Breast epithelium (tissue), 3 donors: ENCODE measurements around the gene IQSEC3.

ENCODE experiments used
- POLR2A ChIP-seq: fragments of 450-650 bp; IDR thresholded peaks from one replicate; pipeline ENCODE4 v1.6.1; 2016; ENCODE audit warnings: antibody characterized with exemption, mild to moderate bottlenecking, moderate library complexity
- TF ChIP-seq, protein P1 (sequence below), 3 donors: fragments of 450-650 bp; IDR thresholded peaks; one replicate each; pipeline ENCODE4 v1.5.1; 2016 to 2017; ENCODE audit warnings: antibody characterized with exemption in 3 of 3, mild to moderate bottlenecking in 3 of 3, moderate library complexity in 3 of 3

DNA sequence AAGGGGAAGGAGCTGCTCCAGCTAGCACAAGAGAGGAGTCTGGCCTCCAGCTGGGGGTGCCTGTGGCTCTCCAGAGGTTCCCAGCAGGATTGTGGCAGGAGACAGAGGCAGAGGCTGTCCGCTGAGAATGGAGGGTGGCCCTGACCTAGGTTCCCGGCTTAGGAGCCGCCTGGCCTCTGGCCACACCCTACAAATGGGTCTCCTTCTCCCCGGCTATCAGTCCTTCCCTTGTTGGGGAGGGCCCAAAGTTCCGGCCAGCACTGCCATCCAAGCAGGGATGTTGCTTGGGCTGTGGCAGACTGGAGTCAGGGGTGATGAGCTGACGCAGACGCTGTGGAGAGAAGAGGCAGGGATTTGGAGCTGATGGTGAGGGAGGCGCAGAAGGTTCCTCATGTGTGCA, 124.3 kb downstream of the IQSEC3 start:
- no peak for TF ChIP-seq POLR2A
- TF ChIP-seq, protein P1, sequence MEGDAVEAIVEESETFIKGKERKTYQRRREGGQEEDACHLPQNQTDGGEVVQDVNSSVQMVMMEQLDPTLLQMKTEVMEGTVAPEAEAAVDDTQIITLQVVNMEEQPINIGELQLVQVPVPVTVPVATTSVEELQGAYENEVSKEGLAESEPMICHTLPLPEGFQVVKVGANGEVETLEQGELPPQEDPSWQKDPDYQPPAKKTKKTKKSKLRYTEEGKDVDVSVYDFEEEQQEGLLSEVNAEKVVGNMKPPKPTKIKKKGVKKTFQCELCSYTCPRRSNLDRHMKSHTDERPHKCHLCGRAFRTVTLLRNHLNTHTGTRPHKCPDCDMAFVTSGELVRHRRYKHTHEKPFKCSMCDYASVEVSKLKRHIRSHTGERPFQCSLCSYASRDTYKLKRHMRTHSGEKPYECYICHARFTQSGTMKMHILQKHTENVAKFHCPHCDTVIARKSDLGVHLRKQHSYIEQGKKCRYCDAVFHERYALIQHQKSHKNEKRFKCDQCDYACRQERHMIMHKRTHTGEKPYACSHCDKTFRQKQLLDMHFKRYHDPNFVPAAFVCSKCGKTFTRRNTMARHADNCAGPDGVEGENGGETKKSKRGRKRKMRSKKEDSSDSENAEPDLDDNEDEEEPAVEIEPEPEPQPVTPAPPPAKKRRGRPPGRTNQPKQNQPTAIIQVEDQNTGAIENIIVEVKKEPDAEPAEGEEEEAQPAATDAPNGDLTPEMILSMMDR (IDR thresholded peaks at IDR 0.05), result no peak
